ENCODE data around the gene OSBP2.
"Not testable (repeated sequence)": the region's sequence is repeated elsewhere in the genome, so short reads cannot be mapped to it uniquely, and the experiment has no call there.

DNA sequence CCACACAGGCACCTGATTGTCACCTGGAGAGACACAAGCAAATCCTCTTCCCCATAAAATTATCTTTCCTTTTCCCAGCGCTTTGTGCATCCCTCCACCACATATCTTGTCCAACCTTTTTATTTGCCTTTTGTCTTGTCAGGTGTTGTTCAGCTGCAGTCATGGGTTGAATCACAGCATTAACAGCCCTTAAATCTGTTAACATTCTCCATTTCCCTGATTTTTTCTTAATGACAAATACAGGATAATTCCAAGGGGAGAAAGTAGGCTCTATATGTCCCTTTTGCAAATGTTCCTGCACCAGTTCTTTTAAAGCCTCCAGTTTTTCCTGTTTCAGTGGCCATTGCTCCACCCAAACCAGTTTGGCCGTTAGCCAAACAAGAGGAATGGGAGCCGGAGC lies 18.1 kb upstream of the OSBP2 start:
- TF ChIP-seq, protein P1, sequence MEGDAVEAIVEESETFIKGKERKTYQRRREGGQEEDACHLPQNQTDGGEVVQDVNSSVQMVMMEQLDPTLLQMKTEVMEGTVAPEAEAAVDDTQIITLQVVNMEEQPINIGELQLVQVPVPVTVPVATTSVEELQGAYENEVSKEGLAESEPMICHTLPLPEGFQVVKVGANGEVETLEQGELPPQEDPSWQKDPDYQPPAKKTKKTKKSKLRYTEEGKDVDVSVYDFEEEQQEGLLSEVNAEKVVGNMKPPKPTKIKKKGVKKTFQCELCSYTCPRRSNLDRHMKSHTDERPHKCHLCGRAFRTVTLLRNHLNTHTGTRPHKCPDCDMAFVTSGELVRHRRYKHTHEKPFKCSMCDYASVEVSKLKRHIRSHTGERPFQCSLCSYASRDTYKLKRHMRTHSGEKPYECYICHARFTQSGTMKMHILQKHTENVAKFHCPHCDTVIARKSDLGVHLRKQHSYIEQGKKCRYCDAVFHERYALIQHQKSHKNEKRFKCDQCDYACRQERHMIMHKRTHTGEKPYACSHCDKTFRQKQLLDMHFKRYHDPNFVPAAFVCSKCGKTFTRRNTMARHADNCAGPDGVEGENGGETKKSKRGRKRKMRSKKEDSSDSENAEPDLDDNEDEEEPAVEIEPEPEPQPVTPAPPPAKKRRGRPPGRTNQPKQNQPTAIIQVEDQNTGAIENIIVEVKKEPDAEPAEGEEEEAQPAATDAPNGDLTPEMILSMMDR (IDR thresholded peaks at IDR 0.05; ENCODE audit: low read depth, low read length, poor library complexity, severe bottlenecking) = not testable (repeated sequence)
- TF ChIP-seq EZH2phosphoT487 (IDR thresholded peaks at IDR 0.05; ENCODE audit: borderline replicate concordance, low read length) = not testable (repeated sequence)
